ENCODE measurements around the gene GRHPR.

The GRHPR gene

DNA sequence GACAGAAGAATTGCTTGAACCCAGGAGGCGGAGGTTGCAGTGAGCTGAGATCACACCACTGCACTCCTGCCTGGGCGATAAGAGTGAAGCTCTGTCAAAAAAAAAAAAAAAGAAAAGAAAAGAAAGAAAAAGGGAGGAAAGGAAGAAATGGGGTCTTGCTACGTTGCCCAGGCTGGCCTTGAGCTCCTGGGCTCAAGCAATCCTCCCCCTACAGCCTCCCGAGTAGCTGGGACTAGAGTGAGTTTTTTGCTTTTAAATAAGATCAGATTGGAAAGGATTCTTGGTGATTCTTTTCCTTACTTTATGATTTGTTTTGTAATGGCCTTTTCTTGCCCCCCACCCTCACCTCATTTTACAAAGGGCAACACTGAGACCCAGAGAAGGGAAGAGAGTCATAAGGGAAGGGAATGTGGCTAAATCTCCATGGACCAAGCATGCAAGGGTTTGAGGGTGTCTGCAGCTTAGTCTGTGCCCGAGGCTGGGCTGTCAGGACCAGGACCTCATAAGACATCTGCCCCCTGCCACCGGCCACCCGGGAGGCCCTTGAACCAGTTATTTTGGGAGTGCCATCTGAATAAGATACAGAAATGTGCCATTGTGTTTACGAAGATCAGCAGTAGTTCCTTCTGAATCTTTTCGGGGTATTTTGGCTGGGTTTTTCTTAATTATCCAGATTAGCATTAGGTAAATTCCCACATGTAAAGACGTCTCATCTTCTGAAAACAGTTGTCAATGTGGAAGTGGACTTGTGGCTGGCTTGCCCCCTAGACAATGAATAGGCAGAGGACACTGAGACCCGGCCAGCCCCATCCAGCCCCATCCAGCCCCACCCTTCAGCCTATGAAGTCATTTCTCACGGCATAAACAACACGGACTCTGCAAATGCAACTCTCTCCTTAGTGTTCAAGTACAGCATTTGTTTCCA lies 44.5 kb upstream of the GRHPR start:
- Histone ChIP-seq H3K4me3 (ENCODE audit: low read depth, low read length) (no peak overlapping the region), H3K4me1 (ENCODE audit: control insufficient read depth, insufficient read depth, low read length) (no peaks in the 10 kb centered on the region), H3K36me3 (ENCODE audit: control insufficient read depth in 2 of 2, insufficient read depth in 1 of 2, low read length in 2 of 2) (no peaks in the 10 kb centered on the region), H3K9me3 (ENCODE audit: control insufficient read depth, insufficient read depth, low read depth, low read length) (no peaks in the 10 kb centered on the region), H3K27ac (ENCODE audit: extremely low read depth, low read depth, low read length) (no peak overlapping the region)
- TF ChIP-seq ZNF248 (tag by site-specific recombination; IDR thresholded peaks at IDR 0.05) (no peak), GFI1B (tag by site-specific recombination; IDR thresholded peaks at IDR 0.05) (no peak), TCF7L2 (IDR thresholded peaks at IDR 0.05; ENCODE audit: borderline replicate concordance, low read depth, low read length) (no peak), ZNF132 (tag by site-specific recombination; IDR thresholded peaks at IDR 0.05; ENCODE audit: borderline replicate concordance) (no peak), GLIS1 (tag by site-specific recombination; IDR thresholded peaks at IDR 0.05) (no peak), ZNF121 (tag by site-specific recombination; IDR thresholded peaks at IDR 0.05) (0 out of 2 replicates have a peak, but pooled peaks have one; percentile 37), SCRT2 (tag by site-specific recombination; IDR thresholded peaks at IDR 0.05) (no peak)
- TF ChIP-seq, protein P1, sequence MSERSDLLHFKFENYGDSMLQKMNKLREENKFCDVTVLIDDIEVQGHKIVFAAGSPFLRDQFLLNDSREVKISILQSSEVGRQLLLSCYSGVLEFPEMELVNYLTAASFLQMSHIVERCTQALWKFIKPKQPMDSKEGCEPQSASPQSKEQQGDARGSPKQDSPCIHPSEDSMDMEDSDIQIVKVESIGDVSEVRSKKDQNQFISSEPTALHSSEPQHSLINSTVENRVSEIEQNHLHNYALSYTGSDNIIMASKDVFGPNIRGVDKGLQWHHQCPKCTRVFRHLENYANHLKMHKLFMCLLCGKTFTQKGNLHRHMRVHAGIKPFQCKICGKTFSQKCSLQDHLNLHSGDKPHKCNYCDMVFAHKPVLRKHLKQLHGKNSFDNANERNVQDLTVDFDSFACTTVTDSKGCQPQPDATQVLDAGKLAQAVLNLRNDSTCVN (tag by site-specific recombination; optimal IDR thresholded peaks at IDR 0.05), result no peak
- CTCF ChIA-PET, result interaction anchor here (0.6 to 1.4 kb wide), 2 partner anchors 9 to 13 kb away, joined by 3 read pairs; no protein-coding TSS in a partner anchor
- POLR2A ChIA-PET, result no interaction called here

DNA sequence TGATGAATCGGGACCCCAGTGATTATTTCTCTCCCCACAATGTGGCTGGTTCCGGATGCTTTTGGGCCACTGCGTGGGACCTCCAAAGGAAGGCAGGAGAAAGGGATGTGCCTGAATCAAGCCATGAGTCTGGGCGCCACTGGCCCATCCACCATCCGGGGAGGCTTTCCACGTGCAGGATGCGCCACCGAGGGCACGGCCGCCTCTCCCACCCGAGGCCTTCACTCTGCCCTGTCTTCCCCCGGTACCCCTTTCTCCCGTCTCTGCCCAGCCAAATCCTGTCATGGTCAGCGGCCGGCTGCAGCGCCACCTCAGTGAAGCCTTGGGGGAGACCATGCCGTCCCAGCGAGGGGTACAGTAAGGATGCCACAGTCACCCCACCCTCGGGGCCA lies 43.9 kb upstream of the GRHPR start:
- Histone ChIP-seq H3K4me1 (ENCODE audit: control insufficient read depth, insufficient read depth, low read length) (no peaks in the 10 kb centered on the region), H3K9me3 (ENCODE audit: control insufficient read depth, insufficient read depth, low read depth, low read length) (no peaks in the 10 kb centered on the region), H3K4me3 (ENCODE audit: low read depth, low read length) (no peak overlapping the region), H3K36me3 (ENCODE audit: control insufficient read depth in 2 of 2, insufficient read depth in 1 of 2, low read length in 2 of 2) (no peaks in the 10 kb centered on the region), H3K27ac (ENCODE audit: extremely low read depth, low read depth, low read length) (no peak overlapping the region)
- POLR2A ChIA-PET, result no interaction called here
- CTCF ChIA-PET, result no interaction called here
- TF ChIP-seq ZNF571 (tag by site-specific recombination; IDR thresholded peaks at IDR 0.05) (no peak), ZBTB7A (tag by site-specific recombination; IDR thresholded peaks at IDR 0.05; ENCODE audit: low read depth) (no peak), ZNF146 (tag by site-specific recombination; IDR thresholded peaks at IDR 0.05) (no peak), ZNF510 (tag by site-specific recombination; IDR thresholded peaks at IDR 0.05; ENCODE audit: insufficient replicate concordance) (no peak), ZNF324 (tag by site-specific recombination; IDR thresholded peaks at IDR 0.05) (no peak), SCRT2 (tag by site-specific recombination; IDR thresholded peaks at IDR 0.05) (no peak), ZNF366 (tag by site-specific recombination; conservative IDR thresholded peaks at IDR 0.05) (no peak)
- TF ChIP-seq, protein P2, sequence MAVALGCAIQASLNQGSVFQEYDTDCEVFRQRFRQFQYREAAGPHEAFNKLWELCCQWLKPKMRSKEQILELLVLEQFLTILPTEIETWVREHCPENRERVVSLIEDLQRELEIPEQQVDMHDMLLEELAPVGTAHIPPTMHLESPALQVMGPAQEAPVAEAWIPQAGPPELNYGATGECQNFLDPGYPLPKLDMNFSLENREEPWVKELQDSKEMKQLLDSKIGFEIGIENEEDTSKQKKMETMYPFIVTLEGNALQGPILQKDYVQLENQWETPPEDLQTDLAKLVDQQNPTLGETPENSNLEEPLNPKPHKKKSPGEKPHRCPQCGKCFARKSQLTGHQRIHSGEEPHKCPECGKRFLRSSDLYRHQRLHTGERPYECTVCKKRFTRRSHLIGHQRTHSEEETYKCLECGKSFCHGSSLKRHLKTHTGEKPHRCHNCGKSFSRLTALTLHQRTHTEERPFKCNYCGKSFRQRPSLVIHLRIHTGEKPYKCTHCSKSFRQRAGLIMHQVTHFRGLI (tag by site-specific recombination; IDR thresholded peaks at IDR 0.05), result no peak
- TF ChIP-seq, protein P3, sequence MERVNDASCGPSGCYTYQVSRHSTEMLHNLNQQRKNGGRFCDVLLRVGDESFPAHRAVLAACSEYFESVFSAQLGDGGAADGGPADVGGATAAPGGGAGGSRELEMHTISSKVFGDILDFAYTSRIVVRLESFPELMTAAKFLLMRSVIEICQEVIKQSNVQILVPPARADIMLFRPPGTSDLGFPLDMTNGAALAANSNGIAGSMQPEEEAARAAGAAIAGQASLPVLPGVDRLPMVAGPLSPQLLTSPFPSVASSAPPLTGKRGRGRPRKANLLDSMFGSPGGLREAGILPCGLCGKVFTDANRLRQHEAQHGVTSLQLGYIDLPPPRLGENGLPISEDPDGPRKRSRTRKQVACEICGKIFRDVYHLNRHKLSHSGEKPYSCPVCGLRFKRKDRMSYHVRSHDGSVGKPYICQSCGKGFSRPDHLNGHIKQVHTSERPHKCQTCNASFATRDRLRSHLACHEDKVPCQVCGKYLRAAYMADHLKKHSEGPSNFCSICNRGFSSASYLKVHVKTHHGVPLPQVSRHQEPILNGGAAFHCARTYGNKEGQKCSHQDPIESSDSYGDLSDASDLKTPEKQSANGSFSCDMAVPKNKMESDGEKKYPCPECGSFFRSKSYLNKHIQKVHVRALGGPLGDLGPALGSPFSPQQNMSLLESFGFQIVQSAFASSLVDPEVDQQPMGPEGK (tag by site-specific recombination; IDR thresholded peaks at IDR 0.05), result no peak

DNA sequence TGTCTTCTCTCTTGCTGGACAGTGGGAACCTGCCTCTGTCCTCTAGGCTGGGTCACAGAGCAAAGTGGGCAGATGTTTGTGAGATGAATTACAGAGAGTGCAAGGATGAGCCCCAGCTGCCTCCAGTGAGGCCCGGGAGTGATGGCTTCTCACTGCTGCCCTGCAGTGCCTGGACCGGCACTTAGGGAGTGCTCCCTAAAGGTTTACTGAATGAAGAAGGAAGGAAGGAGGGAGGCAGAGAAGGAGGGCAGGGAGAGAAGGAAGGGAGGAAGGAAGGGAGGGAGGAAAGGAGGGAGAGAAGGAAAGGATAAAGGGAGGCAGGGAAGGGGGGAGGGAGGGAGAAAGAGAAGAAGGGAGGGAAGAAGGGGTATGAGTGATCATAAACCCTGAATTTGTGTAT lies 42.7 kb upstream of the GRHPR start:
- Histone ChIP-seq H3K36me3 (ENCODE audit: control insufficient read depth in 2 of 2, insufficient read depth in 1 of 2, low read length in 2 of 2) (no peaks in the 10 kb centered on the region), H3K4me3 (ENCODE audit: low read depth, low read length) (no peak overlapping the region), H3K9me3 (ENCODE audit: control insufficient read depth, insufficient read depth, low read depth, low read length) (no peaks in the 10 kb centered on the region), H3K4me1 (ENCODE audit: control insufficient read depth, insufficient read depth, low read length) (no peaks in the 10 kb centered on the region), H3K27ac (ENCODE audit: extremely low read depth, low read depth, low read length) (no peak overlapping the region)
- peak; percentile 60 for TF ChIP-seq ZNF366 (tag by site-specific recombination; conservative IDR thresholded peaks at IDR 0.05)
- TF ChIP-seq ZNF843 (tag by site-specific recombination; IDR thresholded peaks at IDR 0.05), result no peak
- ChIA-PET CTCF (no interaction called here), POLR2A (no interaction called here)
